GM18909 (cell line): ENCODE data around the gene TIPARP.
A peak's percentile ranks its signal among the peaks of the same experiment; 100 is the strongest.
"Not testable (repeated sequence)": the region's sequence is repeated elsewhere in the genome, so short reads cannot be mapped to it uniquely, and the experiment has no call there.

Experiments used
- ATAC-seq: cut with Tn5 transposase; IDR thresholded peaks from one replicate; pipeline ENCODE4 v1.9.1; 2021; ENCODE audit warnings: mild to moderate bottlenecking; ENCODE audit not compliant: unreplicated experiment, poor library complexity

TIPARP gene

GRCh38 chr3:156646958-156647357, 27.4 kb upstream of the TIPARP start:
- ATAC-seq = no peak

DNA sequence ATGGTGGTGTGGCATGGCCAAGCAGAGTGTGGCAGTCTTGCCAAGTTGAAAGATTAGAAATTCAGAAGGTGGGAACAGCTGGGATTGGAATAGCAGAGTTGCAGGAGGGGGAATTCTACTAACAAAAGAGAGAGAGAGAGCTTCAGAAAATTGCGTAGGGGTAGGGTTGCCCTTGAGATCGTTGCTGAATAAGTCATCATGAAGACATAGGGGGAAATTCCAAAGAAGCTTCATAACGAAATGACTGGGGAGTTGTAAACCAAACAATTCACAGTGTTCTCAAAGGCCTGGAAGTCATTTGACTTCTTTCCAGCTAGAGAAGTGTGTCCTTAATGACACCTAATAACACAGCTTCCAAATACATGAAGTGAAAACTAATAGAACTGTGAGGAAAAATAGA, 26.3 kb upstream of the TIPARP start:
- no peak for ATAC-seq

- ATAC-seq = no peak
These were observed 24.7 kb upstream of the TIPARP start for GRCh38 chr3:156649681-156650080.

DNA sequence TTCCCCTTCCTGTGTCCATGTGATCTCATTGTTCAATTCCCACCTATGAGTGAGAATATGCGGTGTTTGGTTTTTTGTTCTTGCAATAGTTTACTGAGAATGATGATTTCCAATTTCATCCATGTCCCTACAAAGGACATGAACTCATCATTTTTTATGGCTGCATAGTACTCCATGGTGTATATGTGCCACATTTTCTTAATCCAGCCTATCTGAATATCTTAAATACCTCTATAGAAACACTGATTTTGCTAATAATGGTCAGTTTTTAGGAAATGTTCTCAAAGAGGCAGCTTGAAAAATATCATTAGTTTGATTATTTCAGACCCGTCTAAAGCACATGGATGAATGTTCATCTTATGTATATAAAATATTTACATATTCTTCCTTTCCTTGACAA, 21.7 kb upstream of the TIPARP start:
- not testable (repeated sequence) for ATAC-seq

DNA sequence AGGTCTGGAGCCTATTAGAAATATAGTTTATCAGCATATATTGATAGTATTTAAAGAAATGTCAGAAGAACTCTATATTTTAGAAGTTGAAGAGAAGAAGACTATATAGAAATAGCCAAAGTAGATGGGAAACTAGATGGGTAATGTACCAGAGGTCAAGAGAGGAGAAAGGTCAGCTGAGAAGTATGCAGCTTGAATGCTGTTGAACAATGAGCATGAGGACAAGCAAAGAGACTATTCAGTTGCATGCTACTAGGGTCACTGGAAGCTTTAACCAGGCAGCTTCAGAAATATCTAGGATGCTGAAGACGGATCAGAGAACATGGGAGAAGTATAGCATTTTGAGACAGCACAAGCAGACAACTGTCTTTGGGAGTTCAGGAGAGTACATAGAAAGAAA, 19.6 kb upstream of the TIPARP start:
- ATAC-seq = no peak

- peak; percentile 56 for ATAC-seq
These were observed 18.4 kb upstream of the TIPARP start for GRCh38 chr3:156655819-156656550.

DNA sequence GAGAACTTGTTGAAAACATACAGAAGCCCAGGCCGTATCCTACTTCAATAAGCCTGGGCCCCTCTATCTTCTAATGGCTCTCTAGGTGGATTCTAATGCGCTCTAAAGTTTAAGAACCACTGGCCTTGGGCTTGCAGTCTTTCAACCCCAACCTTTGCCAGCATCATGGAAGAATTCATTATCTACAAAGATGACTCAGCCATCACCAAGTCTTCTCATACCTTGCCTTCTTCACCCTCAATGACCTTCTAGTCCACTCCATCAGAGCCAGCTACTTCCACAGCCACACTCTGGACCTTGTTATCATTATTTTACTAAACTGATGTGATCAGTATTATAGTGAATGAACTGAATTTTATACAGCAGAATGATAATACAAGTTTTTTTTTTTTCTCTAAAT, 16.9 kb upstream of the TIPARP start:
- no peak for ATAC-seq

GRCh38 chr3:156657862-156658731, 16.3 kb upstream of the TIPARP start:
- no peak for ATAC-seq

DNA sequence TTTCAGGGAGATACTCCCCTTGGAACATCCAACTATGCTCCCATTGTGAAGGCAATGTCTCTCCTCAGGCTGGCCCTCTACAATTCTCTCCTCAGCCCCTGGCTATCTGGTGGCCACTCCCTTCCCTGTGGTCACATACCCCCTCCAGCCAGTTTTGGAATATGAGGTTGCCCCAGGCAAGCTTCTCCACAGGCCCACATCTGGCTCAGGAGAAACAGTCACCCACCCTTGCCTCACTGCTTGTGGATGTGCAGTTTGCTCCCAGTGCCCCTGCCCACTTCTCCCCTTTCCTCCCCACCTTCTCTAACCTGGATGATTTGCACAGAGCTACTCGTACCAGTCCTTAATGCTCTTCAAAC, 15.7 kb upstream of the TIPARP start:
- ATAC-seq = no peak

DNA sequence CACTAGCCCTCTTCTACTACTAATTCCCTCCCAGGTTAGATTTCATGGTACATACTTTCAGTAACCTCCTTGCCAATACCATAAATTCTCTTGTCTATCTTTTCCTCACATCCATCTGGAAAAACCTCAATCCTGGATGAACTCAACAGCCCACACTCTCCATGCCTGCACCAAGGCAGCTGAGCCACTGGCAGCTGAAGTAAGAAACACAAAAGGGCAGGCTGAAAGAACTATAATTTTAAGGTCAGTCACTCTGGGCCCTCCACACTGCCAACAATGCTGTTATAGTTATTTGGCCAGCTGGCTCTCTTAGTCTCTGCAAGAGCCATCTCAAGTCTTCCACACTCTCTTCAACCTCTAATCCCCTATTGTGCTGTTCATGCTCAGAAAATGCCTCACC, 15.1 kb upstream of the TIPARP start:
- no peak for ATAC-seq

DNA sequence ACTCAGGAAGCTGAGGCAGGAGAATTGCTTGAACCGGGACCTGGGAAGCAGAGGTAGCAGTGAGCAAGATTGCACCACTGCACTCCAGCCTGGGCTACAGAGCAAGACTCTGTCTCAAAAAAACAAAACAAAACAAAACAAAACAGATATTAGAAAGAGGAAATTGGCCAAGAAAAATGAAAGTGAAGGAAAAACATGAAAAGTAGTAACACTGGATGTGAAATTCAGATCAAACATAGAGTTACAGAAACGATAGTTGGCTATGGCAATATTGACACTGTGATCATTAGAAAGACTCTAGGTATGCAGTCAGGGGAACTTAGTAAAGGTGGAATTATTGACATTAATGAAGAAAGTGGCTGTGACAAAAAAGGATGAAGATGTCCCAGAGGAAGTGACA, 13.2 kb upstream of the TIPARP start:
- ATAC-seq = no peak

DNA sequence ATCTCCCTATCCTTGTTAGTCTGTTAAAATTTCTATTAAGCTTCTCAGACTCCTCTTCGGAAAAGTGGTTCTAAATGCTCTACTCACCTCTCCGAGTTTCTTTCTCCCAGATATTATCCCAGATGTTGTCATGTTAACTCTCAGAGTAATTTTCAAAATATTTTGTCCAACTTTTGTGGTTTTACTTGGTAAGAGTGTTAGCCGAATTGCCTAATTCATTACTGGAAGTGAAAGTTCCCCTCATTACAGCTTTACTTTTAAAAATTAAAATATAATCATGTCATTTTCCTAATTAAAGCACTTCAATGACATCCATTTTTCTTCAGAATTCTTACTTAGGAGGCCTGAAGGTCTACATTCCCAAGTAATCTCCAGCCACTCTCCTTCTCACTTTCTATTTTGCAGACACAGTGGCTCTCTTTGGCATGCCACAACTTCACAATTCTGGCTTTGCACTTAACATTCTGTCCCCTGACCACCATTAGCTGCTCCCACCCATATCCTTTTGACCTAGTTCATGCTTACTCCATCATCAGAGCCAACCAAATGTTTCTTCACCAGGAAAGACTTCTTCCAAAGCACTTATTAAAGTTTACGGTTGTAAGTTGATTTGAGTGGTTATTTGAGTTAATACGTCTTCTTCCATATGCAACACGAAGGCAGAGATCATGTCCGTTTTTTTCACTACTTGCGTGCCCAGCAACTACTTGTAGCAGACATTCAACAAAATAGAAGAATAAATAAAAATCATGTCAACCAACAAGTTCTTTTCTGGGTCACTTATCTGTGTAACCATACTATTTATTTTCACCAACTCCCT, 10.2 kb upstream of the TIPARP start:
- ATAC-seq = peak; percentile 9

DNA sequence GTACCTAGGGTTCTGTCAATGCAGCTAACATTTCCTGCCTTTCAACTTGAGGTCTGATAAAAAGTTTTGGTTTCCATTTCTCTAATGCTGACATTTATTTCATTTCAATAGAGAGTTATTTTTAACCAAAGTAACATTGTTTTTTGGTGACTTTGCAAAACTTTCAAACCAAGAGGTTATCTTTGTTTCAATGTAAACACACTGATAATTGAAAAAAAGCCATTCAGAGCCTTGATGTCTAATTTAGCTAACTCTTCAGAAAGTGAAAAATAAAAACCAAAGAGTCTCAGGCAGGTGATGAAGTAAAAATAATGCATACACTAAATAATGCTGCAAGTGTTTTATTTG, 9.6 kb upstream of the TIPARP start:
- ATAC-seq = peak; percentile 78

DNA sequence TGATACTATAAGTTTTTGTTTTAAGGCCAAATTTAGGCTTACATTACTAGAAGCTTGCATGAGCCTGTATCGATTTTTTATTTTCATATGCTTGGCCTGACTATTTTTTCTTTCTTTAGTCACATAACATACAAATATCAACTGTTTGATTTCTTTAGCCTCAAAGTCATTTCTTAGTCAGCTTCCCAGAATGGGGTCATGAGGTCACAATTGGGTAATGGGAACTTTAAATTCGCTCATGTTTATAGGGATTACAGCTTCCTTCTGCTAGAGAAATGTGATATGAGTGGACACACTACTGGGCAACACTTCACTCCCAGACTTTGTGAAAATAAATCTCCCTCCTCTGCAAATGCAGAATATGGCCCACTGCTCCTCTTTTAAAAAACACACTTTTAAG, 9.1 kb upstream of the TIPARP start:
- ATAC-seq = peak; percentile 0

GRCh38 chr3:156666073-156666472, 8.3 kb upstream of the TIPARP start:
- no peak for ATAC-seq

GRCh38 chr3:156668073-156668763, 6.2 kb upstream of the TIPARP start:
- no peak for ATAC-seq

DNA sequence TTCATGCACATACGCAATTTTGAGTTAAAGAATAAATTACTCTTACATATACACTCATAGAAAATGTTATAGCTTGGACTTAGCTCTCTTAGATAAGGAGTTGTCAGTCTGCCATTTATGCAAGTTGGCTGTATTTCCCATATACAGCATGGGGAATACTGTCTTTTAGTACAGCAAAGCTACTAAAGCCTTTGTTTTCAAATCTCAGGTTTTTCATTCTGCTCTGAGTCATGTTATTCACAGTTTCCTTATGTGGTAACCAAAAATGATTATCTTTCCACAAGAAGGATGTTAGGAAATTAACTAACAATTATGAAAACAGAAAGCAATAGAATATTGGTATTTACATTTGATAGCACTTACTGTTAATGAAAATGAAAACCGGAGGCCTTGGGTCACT, 4.3 kb upstream of the TIPARP start:
- ATAC-seq = no peak

DNA sequence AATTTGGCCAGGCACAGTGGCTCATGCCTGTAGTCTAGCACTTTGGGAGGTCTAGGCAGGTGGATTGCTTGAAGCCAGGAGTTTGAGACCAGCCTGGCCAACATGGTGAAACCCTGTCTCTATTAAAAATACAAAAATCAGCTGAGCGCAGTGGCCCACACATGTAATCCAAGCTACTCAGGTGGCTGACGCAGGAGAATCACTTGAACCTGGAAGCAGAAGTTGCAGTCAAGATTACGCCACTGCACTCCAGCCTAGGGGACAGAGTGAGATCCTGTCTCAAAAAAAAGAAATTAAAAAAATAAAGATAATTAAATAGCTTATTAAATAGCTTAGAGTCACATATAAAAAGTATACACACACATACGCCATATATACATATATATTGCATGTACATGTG, 3.7 kb upstream of the TIPARP start:
- no peak for ATAC-seq

DNA sequence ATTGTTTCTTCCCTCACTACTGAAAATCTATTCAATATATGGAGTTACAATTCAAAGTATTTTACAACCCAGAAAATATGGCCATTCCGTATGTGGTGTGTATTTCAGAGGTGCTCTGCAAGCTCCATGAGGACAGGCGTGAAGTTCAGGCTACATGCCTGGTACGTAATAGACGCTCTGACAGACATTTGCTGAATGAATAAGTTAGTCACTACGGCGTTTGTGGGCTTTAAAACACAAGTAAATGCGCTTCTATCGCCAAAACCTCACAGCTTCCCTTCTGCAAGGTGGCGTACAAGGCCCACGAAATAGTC, 701 bp upstream of the TIPARP start:
- ATAC-seq = no peak

DNA sequence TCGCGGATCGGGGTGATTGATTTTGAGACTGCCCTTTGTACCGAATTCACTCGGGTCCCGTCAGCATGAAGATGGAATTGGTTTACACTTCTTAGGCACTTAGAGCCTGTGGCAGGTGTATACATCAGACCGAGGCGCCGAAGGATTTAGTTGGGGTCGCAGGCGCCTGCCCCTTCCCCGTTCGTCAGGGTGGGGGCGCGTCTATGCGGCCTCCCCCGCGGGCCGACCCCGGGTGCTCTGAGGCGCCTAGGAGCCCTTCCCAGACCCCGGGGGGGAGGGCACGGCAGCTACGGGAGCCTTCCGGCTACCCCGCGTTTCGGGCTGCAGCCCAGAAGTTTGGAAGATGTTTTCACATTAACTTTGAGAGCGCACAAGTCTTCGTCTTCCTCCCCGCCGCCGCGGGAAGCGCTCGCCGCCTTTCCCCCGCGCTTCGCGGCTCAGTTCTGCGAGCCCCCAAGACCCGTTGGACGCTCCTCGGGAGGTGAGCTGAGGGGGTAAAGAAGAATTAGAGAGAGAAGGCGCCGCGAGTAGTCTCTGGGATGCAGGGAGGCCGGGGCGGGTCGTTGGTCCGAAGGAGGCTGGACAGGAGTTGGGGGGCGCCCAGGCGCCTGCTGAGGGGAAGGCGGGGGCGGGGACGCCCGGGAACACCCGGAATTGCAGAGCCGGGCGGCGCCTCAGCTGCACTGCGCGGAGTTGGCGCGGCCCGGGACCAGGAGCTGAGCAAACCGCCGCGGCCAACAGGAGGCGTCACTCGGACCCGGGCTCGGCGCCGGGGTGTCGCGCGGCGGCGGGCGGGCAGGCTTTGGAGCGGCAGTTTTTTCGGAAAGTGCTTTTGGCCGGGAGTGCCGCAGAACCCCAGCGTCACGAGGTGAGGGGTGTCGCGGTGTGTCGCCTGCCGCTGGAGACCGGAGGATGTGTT, 780 bp downstream of the TIPARP start:
- no peak for ATAC-seq
